Stomach (tissue), 4 donors: ENCODE measurements around the gene SYDE1.

Experiments used
- CTCF ChIP-seq, 7 experiments: fragments of 450-650 bp in 4 of 7; fragments of 200-600 bp in 3 of 7; sonication (generic) in 3 of 7; IDR thresholded peaks; one replicate each; pipeline ENCODE4 v1.5.1; 2016 to 2019; ENCODE audit warnings: antibody characterized with exemption in 7 of 7, control low read depth in 2 of 7, mild to moderate bottlenecking in 1 of 7
- EP300 ChIP-seq: sonication (generic); formaldehyde crosslinking; IDR thresholded peaks from one replicate; pipeline ENCODE4 v1.6.1; 2017; ENCODE audit warnings: antibody characterized with exemption

GRCh38 chr19:15125232-15126067 lies 18.2 kb downstream of the SYDE1 start:
- TF ChIP-seq CTCF (IDR thresholded peaks at IDR 0.05), result peak in 1 of 7 experiments; percentile 28
- peak; percentile 29 for TF ChIP-seq EP300
